Activated B cell treated with CpG ODN at 0.5 μM for 24 hours (primary cell): Measurements from ENCODE around the gene CARD8. TPM values are rescaled to one million over a fixed set of nuclear protein-coding genes. Genes with fewer than 3 reads are reported as not detected.
"Not testable (repeated sequence)": the region's sequence is repeated elsewhere in the genome, so short reads cannot be mapped to it uniquely, and the experiment has no call there.

Source experiments
- ATAC-seq: fragments of 200-7000 bp; cut with Tn5 transposase; one replicate; pipeline ENCODE4 v1.10.0; 2021; ENCODE audit warnings: low read depth, mild to moderate bottlenecking, moderate library complexity
- CTCF ChIA-PET: fragments of 350-600 bp; sonication (Branson Sonifier 250); formaldehyde crosslinking; loops from one replicate; lab custom pipeline; 2021; ENCODE audit warnings: antibody characterized with exemption; lab: Charles Lee
- POLR2A ChIA-PET: fragments of 350-600 bp; sonication (Branson Sonifier 250); formaldehyde crosslinking; loops from one replicate; lab custom pipeline; 2021; ENCODE audit warnings: antibody characterized with exemption; lab: Charles Lee
- DNase-seq: peaks from one replicate; pipeline ENCODE4 v3.0.0; 2022
- H3K27ac Mint-ChIP-seq: one replicate; pipeline ENCODE4 v1.8.0; 2020; ENCODE audit warnings: mixed read lengths
- H3K27me3 Mint-ChIP-seq: one replicate; pipeline ENCODE4 v1.8.0; 2021; ENCODE audit warnings: mixed read lengths
- H3K36me3 Mint-ChIP-seq: one replicate; pipeline ENCODE4 v1.8.0; 2021; ENCODE audit warnings: low read depth, mixed read lengths
- H3K4me1 Mint-ChIP-seq: one replicate; pipeline ENCODE4 v1.8.0; 2021; ENCODE audit warnings: mixed read lengths
- H3K4me3 Mint-ChIP-seq: one replicate; pipeline ENCODE4 v1.8.0; 2020; ENCODE audit warnings: mild to moderate bottlenecking, mixed read lengths
- H3K9me3 Mint-ChIP-seq: one replicate; pipeline ENCODE4 v1.8.0; 2020; ENCODE audit warnings: mixed read lengths
- CTCF ChIP-seq: fragments of 200-600 bp; IDR thresholded peaks from one replicate; pipeline ENCODE4 v1.8.0; 2022; ENCODE audit warnings: antibody characterized with exemption, mild to moderate bottlenecking
- intact Hi-C: fragments of 100-400 bp; cut with micrococcal nuclease; formaldehyde crosslinking; loops from one replicate; pipeline ENCODE4 v1.15.1; 2024
- total RNA-seq: library from RNA; stranded (reverse); gene quantifications from 2 replicates; pipeline ENCODE4 v1.2.3, GENCODE V29; 2022

CARD8 gene
- total RNA-seq, 1 donor from 2014 or later: 103 TPM

- H3K36me3 Mint-ChIP-seq: no peaks in the 10 kb centered on the region
- DNase-seq (no peak), ATAC-seq (no peak)
- ChIA-PET CTCF (no interaction called here), POLR2A (interaction anchor here (0.6 kb wide), 1 partner anchor 193 kb away, joined by 6 read pairs; no protein-coding TSS in a partner anchor)
- TF ChIP-seq CTCF: no peak
- H3K9me3 Mint-ChIP-seq: no peaks in the 10 kb centered on the region
- H3K27ac Mint-ChIP-seq: no peak overlapping the region
- no peaks in the 10 kb centered on the region for H3K27me3 Mint-ChIP-seq
- no peaks in the 10 kb centered on the region for H3K4me1 Mint-ChIP-seq
- H3K4me3 Mint-ChIP-seq: no peak overlapping the region
- intact Hi-C loops: no loop called here
Measured at GRCh38 chr19:48297975-48298374, 42.3 kb upstream of the CARD8 start.

GRCh38 chr19:48296963-48297734 is 41.4 kb upstream of the CARD8 start:
- no peaks in the 10 kb centered on the region for H3K9me3 Mint-ChIP-seq
- no peak for TF ChIP-seq CTCF
- intact Hi-C loops: no loop called here
- H3K36me3 Mint-ChIP-seq: no peaks in the 10 kb centered on the region
- H3K4me1 Mint-ChIP-seq: no peaks in the 10 kb centered on the region
- no peaks in the 10 kb centered on the region for H3K27me3 Mint-ChIP-seq
- ChIA-PET CTCF (no interaction called here), POLR2A (no interaction called here)
- ATAC-seq: no peak
- no peak overlapping the region for H3K27ac Mint-ChIP-seq
- DNase-seq: no peak
- H3K4me3 Mint-ChIP-seq: no peak overlapping the region

- POLR2A ChIA-PET: no interaction called here
- Mint-ChIP-seq H3K27me3 (no peaks in the 10 kb centered on the region), H3K4me3 (no peak overlapping the region), H3K9me3 (no peaks in the 10 kb centered on the region), H3K36me3 (no peaks in the 10 kb centered on the region), H3K27ac (no peak overlapping the region), H3K4me1 (peaks cover 8% of the 10 kb centered on the region)
- CTCF ChIA-PET: no interaction called here
- ATAC-seq: no peak
- no peak for DNase-seq
- TF ChIP-seq CTCF: no peak
- intact Hi-C loops: no loop called here
Measured at GRCh38 chr19:48295458-48295857, 39.7 kb upstream of the CARD8 start.

GRCh38 chr19:48292798-48293197 is 37.1 kb upstream of the CARD8 start:
- ATAC-seq: no peak
- H3K4me3 Mint-ChIP-seq: no peak overlapping the region
- POLR2A ChIA-PET: no interaction called here

GRCh38 chr19:48291489-48291815 is 35.7 kb upstream of the CARD8 start:
- H3K4me1 Mint-ChIP-seq, H3K36me3 Mint-ChIP-seq, H3K27me3 Mint-ChIP-seq, POLR2A ChIA-PET, H3K9me3 Mint-ChIP-seq, H3K27ac Mint-ChIP-seq, DNase-seq, ATAC-seq: not testable (repeated sequence)
- peak overlapping the region; percentile 81 for H3K4me3 Mint-ChIP-seq
- CTCF ChIA-PET: interaction anchor here (0.7 to 2.8 kb wide), 7 partner anchors 14 to 949 kb away, joined by 3 to 10 read pairs (median 3); no protein-coding TSS in a partner anchor
- intact Hi-C loops: loop anchor here (1.0 kb wide), 5 partner anchors 20 to 328 kb away; no protein-coding TSS in a partner anchor

More at GRCh38 chr19:48292798-48293197, 37.1 kb upstream of the CARD8 start:
- no peaks in the 10 kb centered on the region for H3K9me3 Mint-ChIP-seq
- H3K27ac Mint-ChIP-seq: no peak overlapping the region
- peaks cover 8% of the 10 kb centered on the region for H3K4me1 Mint-ChIP-seq
- no peaks in the 10 kb centered on the region for H3K27me3 Mint-ChIP-seq
- no peak for DNase-seq
- intact Hi-C loops: no loop called here
- no peaks in the 10 kb centered on the region for H3K36me3 Mint-ChIP-seq
- CTCF ChIA-PET: interaction anchor here (0.6 to 2.2 kb wide), 2 partner anchors 26 to 424 kb away, joined by 3 to 7 read pairs; no protein-coding TSS in a partner anchor
- no peak for TF ChIP-seq CTCF
